NCI-H146 treated with DMSO at 0.1 percent for 48 hours (cell line): ENCODE measurements around the gene SLC2A13.
"Not testable (repeated sequence)": the region's sequence is repeated elsewhere in the genome, so short reads cannot be mapped to it uniquely, and the experiment has no call there.

Experiments
- DNase-seq: peaks from one replicate; lab custom pipeline; 2025; ENCODE audit not compliant: unreplicated experiment; lab: John Stamatoyannopoulos, UW

SLC2A13 gene

GRCh38 chr12:39824505-39825212, 281.2 kb downstream of the SLC2A13 start:
- DNase-seq: no peak

GRCh38 chr12:39816671-39817185, 289.2 kb downstream of the SLC2A13 start:
- no peak for DNase-seq

GRCh38 chr12:39815746-39816145, 290.1 kb downstream of the SLC2A13 start:
- no peak for DNase-seq

GRCh38 chr12:39814626-39815025, 291.3 kb downstream of the SLC2A13 start:
- no peak for DNase-seq

DNA sequence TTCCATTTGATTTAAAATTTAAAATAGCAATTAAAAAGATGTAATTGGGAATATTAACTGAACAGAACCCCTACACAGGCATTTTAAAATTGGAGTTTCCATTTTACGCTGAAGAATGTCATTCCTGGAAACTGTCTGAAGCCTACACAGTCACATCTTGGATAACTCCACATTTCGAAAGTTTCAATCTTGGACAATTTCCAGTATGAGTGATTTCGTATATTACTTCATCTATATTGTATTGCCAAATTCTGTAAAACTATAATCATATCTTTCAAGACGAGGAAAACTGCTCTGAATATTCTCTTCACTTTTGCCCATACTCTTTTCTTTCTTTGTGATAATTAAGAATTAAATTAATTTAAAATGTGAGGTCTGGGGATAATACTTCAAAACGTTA, 292.1 kb downstream of the SLC2A13 start:
- no peak for DNase-seq

- DNase-seq: not testable (repeated sequence)
These were observed 293.4 kb downstream of the SLC2A13 start for GRCh38 chr12:39812456-39812855.

GRCh38 chr12:39807043-39807442, 298.8 kb downstream of the SLC2A13 start:
- no peak for DNase-seq

GRCh38 chr12:39805651-39806050, 300.2 kb downstream of the SLC2A13 start:
- no peak for DNase-seq

DNA sequence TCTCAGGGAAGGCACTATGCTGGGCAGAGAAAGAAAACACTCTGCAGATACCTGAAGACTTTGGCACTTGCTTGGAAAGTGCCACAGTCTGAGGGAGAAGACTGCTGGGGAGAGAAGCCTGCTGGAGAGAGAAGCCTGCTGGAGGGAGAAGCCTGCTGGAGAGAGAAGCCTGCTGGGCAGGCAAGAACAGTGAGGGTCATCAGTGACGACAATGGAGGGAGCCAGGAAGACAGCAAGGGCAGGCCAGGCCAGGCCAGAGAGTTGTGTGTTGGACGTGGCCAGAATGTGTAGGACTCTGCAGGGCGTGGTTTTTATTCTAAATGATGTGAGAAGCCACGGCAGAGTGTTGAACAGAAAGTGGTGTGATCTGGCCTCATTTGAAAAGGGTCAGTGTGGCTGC, 301.0 kb downstream of the SLC2A13 start:
- DNase-seq: no peak

- no peak for DNase-seq
These were observed 301.4 kb downstream of the SLC2A13 start for GRCh38 chr12:39804479-39804878.

DNA sequence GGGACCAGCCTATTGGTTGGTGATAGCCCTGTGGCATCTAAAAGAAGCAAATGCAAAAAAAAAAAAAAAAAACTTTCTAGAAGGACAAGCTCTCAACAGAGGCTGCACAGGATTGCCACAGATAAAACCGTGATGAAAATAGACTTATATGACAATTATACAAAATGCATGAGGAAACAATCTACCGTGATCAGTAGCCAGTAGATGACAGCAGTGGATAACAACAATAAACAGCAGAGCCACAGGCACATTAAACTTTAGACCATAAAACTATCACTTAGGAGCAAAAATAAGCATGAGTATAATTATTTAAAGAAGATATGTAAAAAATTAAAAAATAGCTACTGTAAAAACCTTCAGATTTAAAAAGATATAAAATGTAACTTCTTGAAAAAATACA, 302.7 kb downstream of the SLC2A13 start:
- no peak for DNase-seq

GRCh38 chr12:39798977-39799376, 306.9 kb downstream of the SLC2A13 start:
- DNase-seq: no peak

DNA sequence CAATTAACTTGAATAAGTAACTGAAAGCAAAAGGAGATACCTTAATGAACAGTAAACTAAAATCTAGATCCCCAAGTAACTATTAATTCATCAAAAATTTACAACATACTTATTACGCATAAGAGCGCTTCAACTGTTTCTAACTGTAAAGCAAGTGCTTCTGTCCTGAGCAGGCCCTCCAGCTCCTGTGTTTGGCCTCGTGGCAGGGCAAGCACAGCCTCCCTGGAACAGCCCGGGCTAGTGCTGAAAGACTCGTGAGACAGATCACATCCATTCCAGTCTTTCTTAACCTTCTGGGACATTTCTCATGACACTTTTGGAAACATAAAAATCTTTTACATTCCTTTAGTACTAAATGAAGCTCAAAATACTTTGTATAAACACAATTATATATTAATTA, 307.5 kb downstream of the SLC2A13 start:
- no peak for DNase-seq

DNA sequence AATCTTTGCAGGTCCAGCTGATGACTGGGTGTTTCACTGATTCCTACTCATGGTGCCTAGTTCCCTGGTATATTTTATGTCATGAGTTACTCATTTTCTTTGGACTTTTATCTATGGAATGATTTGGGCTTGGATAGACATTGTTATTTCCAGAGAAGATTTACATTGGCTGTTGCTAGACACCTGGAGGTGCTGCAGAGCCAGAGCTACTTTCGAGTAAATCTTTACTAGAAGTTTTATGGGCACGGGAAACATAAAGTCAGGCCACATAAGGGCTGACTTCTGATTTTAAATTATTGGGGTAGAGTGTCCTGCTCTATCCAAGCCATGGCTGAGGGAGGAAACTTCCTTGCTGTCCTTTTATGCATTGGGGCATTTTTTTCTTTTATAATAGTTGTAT, 310.4 kb downstream of the SLC2A13 start:
- DNase-seq: no peak

GRCh38 chr12:39792938-39793337, 312.9 kb downstream of the SLC2A13 start:
- no peak for DNase-seq

- no peak for DNase-seq
These were observed 317.6 kb downstream of the SLC2A13 start for GRCh38 chr12:39788239-39788638.

DNA sequence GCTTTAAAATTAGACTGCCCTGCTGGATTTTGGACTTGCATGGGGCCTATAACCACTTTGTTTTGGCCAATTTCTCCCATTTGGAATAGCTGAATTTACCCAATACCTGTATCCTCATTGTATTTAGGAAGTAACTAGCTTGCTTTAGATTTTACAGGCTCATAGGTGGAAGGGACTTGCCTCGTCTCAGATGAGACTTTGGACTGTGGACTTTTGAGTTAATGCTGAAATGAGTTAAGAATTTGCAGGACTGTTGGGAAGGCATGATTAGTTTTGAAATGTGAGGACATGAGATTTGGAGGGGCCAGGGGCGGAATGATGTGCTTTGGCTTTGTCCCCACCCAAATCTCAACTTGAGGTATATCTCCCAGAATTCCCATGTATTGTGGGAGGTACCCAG, 320.1 kb downstream of the SLC2A13 start:
- DNase-seq: not testable (repeated sequence)

DNA sequence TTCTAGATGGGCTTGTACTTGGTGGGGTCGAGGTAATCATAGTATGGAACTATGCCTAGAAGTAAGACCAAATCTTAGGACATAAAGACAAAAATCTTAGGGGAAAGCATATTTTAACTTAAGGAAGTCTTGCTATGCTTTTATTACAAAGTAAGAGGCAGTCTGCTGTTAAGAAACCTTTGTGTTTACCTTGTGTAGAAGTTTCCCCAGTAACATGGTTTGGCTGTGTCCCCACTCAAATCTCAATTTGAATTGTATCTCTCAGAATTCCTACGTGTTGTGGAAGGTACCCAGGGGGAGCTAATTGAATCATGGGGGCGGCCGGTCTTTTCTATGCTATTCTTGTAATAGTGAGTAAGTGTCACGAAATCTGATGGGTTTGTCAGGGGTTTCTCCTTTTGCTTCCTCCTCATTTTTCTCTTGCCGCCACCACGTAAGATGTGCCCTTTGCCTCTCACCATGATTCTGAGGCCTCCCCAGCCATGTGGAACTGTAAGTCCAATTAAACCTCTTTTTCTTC, 323.8 kb downstream of the SLC2A13 start:
- no peak for DNase-seq

DNA sequence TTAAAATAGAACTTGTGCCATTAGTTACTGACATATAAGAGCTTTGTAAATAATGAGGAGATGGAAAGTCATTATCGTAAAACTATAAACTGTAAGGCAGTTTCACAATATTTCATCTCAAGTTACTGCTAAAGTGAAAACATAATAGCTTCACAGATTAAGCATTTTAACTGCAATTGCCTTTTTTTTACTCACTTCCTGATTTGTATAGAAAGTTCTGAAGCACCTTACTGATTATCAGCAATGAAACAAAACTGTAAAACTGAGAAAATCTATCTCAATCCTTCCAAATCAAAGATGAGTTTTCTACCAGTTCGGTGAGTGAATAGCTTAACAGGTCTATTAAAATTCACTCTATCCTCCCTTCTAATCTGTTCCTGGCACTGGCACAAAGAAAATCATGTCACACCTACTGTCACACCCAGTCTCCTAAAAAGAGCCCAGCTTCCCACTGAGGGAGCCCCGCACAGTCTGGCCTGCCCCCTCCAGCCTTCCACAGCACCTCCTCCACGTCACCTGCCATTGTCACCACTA, 324.9 kb downstream of the SLC2A13 start:
- DNase-seq: no peak

DNA sequence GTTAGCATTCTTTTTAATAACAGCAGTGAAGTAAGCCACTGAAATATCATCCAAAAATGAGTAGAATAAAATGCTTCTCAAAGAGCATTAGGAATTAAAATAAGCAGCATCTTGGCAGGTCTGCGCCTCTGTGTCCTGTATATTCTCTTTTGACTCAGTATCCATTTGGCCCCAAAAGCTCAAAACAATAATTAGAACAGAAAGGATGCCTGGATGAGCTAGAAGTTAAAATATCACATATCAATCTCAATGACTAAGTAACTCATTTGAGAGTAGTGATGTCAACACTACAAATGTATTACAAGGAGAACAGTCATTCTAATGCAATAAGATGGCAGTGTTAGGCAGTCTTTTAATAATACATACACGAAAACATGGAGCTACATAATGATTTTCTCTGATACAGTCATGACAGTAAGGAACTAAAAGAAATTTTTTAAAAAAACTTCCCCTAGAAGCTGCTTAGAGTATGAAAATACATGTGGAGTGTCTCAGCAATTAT, 325.4 kb downstream of the SLC2A13 start:
- no peak for DNase-seq

GRCh38 chr12:39779768-39780340, 326.0 kb downstream of the SLC2A13 start:
- no peak for DNase-seq

GRCh38 chr12:39777465-39777864, 328.4 kb downstream of the SLC2A13 start:
- DNase-seq: no peak
